Gastrocnemius medialis (tissue), 4 donors: ENCODE results near the gene MMS22L. TPM values are rescaled to one million over a fixed set of nuclear protein-coding genes. Genes with fewer than 3 reads are reported as not detected.
A peak's percentile ranks its signal among the peaks of the same experiment; 100 is the strongest.

Experiments used
- ATAC-seq, 2 donors: fragments of 150-250 bp; one replicate each; pipeline ENCODE4 v1.9.1; 2016
- DNase-seq, 2 donors: peaks; one replicate each; pipeline ENCODE4 v3.0.0-alpha.2; 2019
- H3K27ac ChIP-seq, 4 donors: fragments of 200-600 bp; sonication (generic); 1 replicate in 1 of 4; 2 replicates in 3 of 4; pipeline ENCODE4 v1.5.1; 2016 to 2018; ENCODE audit warnings: mild to moderate bottlenecking in 2 of 4, moderate library complexity in 1 of 4
- H3K27me3 ChIP-seq, 3 donors: fragments of 200-600 bp; sonication (generic) in 2 of 3; 1 replicate in 1 of 3; 2 replicates in 2 of 3; pipeline versions ENCODE4 v1.5.1 to v1.6.0; 2016 to 2019; ENCODE audit warnings: mild to moderate bottlenecking in 1 of 3, moderate library complexity in 1 of 3
- H3K36me3 ChIP-seq, 2 donors: fragments of 200-600 bp; sonication (generic) in 1 of 2; one replicate each; pipeline ENCODE4 v1.5.1; 2017 to 2018
- H3K4me1 ChIP-seq, 2 donors: fragments of 200-600 bp; sonication (generic) in 1 of 2; one replicate each; pipeline ENCODE4 v1.5.1; 2016 to 2017; ENCODE audit warnings: mild to moderate bottlenecking in 2 of 2
- H3K4me3 ChIP-seq, 4 donors: fragments of 200-600 bp; sonication (generic) in 3 of 4; 1 replicate in 1 of 4; 2 replicates in 3 of 4; pipeline ENCODE4 v1.5.1; 2016 to 2019; ENCODE audit warnings: mild to moderate bottlenecking in 2 of 4
- H3K9me3 ChIP-seq, 3 donors: fragments of 200-600 bp; sonication (generic) in 2 of 3; 1 replicate in 1 of 3; 2 replicates in 2 of 3; pipeline ENCODE4 v1.5.1; 2016 to 2019
- POLR2A ChIP-seq, 2 donors: fragments of 450-650 bp; IDR thresholded peaks; one replicate each; pipeline ENCODE4 v1.6.1; 2017; ENCODE audit warnings: antibody characterized with exemption in 2 of 2, mild to moderate bottlenecking in 2 of 2, moderate library complexity in 2 of 2
- in situ Hi-C, 4 donors: fragments of 200-750 bp; cut with MboI; loops; one replicate each; pipeline versions ENCODE4 v1.15.0 to v1.8.0; 2017; ENCODE audit warnings: low sequenced_read_pairs in 4 of 4
- intact Hi-C: fragments of 100-400 bp; cut with DNase I; formaldehyde crosslinking; loops from one replicate; pipeline ENCODE4 v1.15.1; 2023; ENCODE audit warnings: low total_unique reads
- total RNA-seq, 4 donors: library from RNA; depleted of rRNA; stranded (reverse); fragments of >200 nt; gene quantifications; one replicate each; pipeline versions ENCODE4 v1.1.0 to v1.2.3, GENCODE V29; 2016
- TF ChIP-seq, protein P1 (sequence below), 5 experiments: fragments of 450-650 bp in 3 of 5; fragments of 200-600 bp in 2 of 5; sonication (generic) in 2 of 5; IDR thresholded peaks in 4 of 5; conservative IDR thresholded peaks in 1 of 5; 1 replicate in 4 of 5; 2 replicates in 1 of 5; pipeline ENCODE4 v1.5.1; 2016 to 2019; ENCODE audit warnings: antibody characterized with exemption in 5 of 5, mild to moderate bottlenecking in 3 of 5, moderate library complexity in 3 of 5

Gene MMS22L, protein sequence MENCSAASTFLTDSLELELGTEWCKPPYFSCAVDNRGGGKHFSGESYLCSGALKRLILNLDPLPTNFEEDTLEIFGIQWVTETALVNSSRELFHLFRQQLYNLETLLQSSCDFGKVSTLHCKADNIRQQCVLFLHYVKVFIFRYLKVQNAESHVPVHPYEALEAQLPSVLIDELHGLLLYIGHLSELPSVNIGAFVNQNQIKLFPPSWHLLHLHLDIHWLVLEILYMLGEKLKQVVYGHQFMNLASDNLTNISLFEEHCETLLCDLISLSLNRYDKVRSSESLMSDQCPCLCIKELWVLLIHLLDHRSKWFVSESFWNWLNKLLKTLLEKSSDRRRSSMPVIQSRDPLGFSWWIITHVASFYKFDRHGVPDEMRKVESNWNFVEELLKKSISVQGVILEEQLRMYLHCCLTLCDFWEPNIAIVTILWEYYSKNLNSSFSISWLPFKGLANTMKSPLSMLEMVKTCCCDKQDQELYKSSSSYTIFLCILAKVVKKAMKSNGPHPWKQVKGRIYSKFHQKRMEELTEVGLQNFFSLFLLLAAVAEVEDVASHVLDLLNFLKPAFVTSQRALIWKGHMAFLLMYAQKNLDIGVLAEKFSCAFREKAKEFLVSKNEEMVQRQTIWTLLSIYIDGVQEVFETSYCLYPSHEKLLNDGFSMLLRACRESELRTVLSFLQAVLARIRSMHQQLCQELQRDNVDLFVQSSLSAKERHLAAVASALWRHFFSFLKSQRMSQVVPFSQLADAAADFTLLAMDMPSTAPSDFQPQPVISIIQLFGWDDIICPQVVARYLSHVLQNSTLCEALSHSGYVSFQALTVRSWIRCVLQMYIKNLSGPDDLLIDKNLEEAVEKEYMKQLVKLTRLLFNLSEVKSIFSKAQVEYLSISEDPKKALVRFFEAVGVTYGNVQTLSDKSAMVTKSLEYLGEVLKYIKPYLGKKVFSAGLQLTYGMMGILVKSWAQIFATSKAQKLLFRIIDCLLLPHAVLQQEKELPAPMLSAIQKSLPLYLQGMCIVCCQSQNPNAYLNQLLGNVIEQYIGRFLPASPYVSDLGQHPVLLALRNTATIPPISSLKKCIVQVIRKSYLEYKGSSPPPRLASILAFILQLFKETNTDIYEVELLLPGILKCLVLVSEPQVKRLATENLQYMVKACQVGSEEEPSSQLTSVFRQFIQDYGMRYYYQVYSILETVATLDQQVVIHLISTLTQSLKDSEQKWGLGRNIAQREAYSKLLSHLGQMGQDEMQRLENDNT
- total RNA-seq: 1 to 10 TPM in 3 of 4 donors, under 1 TPM in 1; 0.22 to 2.7 (median 2.3) TPM

DNA sequence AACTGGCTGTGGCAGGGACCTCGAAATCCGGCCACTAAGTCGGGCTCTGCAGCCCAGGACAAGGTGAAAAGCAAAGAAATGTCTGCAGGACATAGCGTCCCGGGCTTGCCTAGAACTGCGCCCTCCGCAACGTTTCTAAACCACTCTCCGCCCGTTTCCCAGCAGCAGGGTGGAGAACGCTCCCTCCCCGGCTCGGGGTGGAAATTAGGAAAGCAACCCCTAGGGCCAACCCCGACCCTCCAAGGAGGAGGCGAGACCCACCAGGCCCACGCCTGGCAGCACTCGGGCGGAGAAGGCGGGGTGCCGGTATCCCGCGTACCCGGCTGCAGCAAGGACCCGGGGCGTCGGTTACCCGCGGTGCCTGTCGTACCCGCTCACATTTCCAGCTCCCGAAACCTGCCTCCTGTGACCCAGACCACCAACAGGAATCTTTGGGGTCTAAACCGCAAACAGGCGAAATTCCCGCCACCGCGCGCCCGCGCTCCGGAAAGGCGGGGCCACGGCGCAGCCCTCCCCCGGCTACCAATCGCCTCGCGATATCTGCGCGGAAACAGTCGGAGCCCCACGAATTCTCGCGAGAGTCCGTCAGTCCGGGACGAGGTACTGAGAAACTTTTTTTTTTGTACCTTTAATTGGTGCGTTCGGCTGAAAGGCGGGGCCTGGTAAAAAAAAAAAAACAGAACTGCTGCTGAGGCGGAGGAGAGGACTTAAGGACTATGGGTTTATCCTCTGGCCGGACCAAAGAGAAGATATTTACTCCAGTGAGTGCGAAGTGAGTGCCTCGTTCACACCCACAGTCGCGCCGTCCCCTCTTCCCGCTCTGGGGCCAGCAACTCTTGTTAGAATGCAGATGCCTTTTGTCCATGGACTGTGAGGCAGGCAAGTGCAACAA, at the start of gene MMS22L:
MMS22L (minus strand) TSS at position 491 of the 892 bp plus-strand sequence. CDS start 739 bp downstream, outside the sequence.
- intact Hi-C loops: loop anchor here (5.0 kb wide), 2 partner anchors 386 to 1664 kb away; partner anchors contain the start of genes FBXL4 and NDUFAF4
- H3K36me3 ChIP-seq: no peaks in the 10 kb centered on the region
- in situ Hi-C loops: no loop called here
- peak; percentile 97 to 98 for ATAC-seq
- peak within 1 kb of the TSS; percentile 71 to 99 (median 86) for H3K4me3 ChIP-seq
- peak; percentile 78 to 87 for DNase-seq
- H3K9me3 ChIP-seq: no peaks in the 10 kb centered on the region
- TF ChIP-seq POLR2A (IDR thresholded peaks at IDR 0.05): no peak
- TF ChIP-seq, protein P1, sequence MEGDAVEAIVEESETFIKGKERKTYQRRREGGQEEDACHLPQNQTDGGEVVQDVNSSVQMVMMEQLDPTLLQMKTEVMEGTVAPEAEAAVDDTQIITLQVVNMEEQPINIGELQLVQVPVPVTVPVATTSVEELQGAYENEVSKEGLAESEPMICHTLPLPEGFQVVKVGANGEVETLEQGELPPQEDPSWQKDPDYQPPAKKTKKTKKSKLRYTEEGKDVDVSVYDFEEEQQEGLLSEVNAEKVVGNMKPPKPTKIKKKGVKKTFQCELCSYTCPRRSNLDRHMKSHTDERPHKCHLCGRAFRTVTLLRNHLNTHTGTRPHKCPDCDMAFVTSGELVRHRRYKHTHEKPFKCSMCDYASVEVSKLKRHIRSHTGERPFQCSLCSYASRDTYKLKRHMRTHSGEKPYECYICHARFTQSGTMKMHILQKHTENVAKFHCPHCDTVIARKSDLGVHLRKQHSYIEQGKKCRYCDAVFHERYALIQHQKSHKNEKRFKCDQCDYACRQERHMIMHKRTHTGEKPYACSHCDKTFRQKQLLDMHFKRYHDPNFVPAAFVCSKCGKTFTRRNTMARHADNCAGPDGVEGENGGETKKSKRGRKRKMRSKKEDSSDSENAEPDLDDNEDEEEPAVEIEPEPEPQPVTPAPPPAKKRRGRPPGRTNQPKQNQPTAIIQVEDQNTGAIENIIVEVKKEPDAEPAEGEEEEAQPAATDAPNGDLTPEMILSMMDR (IDR thresholded peaks at IDR 0.05 in 4 of 5, conservative IDR thresholded peaks at IDR 0.05 in 1 of 5): no peak
- H3K27ac ChIP-seq: peak within 1 kb of the TSS; percentile 35 to 71 (median 54)
- no peaks in the 10 kb centered on the region for H3K27me3 ChIP-seq
- peaks cover 3 to 11% of the 10 kb centered on the region in 2 donors for H3K4me1 ChIP-seq

DNA sequence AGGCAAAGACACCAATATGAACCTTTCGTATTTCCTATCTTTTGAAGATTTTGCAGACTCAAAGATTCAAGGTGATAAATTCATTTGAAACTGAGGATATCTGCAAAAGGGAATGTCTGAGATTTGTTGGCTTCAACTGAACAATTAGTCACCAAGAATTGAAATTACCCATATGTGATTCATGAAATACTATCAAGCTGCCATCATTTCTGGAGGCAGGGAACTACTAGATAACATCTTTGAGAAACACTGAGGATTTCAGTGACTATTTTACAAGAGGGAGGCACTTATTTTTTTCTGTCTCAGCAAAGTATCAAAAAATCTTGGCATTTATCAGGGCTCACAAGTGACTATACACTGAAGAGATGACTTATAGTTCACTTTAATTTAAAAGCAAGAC, 39.8 kb upstream of the MMS22L start:
- in situ Hi-C loops: no loop called here
- ATAC-seq: no peak
- no peaks in the 10 kb centered on the region for H3K4me1 ChIP-seq

DNA sequence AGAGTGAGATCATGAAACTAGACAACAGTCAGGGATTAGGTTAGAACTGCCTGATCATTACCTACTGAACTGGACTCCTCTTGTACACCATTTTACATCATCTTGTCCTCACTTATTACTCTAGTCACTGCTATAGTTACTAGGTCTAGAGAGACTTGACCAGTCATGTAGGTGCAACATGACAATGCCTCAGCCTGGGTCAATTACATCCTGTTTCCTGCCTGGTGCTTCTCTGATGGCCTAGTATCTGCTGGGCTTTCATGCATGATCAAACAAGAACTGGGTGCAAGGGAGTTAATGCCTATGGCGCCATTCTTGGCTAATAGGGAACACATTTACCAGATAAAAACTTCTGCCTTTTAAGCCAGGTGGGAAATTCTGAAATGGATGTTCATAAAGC, 39.2 kb upstream of the MMS22L start:
- ATAC-seq: no peak
- intact Hi-C loops (no loop called here), in situ Hi-C loops (no loop called here)
- DNase-seq: no peak
- H3K27ac ChIP-seq: no peak overlapping the region
- no peaks in the 10 kb centered on the region for H3K9me3 ChIP-seq
- no peaks in the 10 kb centered on the region for H3K36me3 ChIP-seq
- H3K27me3 ChIP-seq: no peaks in the 10 kb centered on the region
- no peak overlapping the region for H3K4me3 ChIP-seq
- TF ChIP-seq, protein P1 (IDR thresholded peaks at IDR 0.05 in 4 of 5, conservative IDR thresholded peaks at IDR 0.05 in 1 of 5): no peak
- no peak for TF ChIP-seq POLR2A (IDR thresholded peaks at IDR 0.05)
- no peaks in the 10 kb centered on the region for H3K4me1 ChIP-seq

More for the DNA sequence above, 39.8 kb upstream of the MMS22L start:
- H3K27me3 ChIP-seq: no peaks in the 10 kb centered on the region
- no peaks in the 10 kb centered on the region for H3K36me3 ChIP-seq
- TF ChIP-seq, protein P1 (IDR thresholded peaks at IDR 0.05 in 4 of 5, conservative IDR thresholded peaks at IDR 0.05 in 1 of 5): no peak
- TF ChIP-seq POLR2A (IDR thresholded peaks at IDR 0.05): no peak
- intact Hi-C loops: no loop called here
- H3K27ac ChIP-seq: no peak overlapping the region
- H3K9me3 ChIP-seq: no peaks in the 10 kb centered on the region
- H3K4me3 ChIP-seq: no peak overlapping the region
- no peak for DNase-seq

DNA sequence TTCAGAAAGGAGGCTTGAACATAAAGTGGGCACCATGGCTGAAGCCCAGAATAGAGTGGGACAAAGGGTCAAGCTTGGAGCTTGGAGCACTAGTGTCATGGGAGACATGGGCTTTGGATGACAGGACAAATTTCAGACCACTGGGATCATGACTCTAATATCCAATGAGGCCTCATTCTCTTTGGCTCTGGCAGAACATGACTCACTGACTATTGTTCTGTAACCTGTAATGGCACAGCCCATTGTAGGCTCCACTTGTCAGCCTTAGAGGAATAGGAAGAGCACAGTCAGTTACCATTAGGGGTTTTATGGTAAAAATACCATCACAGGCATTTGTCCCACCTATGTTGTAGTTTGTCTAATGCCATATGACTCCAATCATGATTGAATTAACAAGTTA, 34.0 kb upstream of the MMS22L start:
- DNase-seq (no peak), ATAC-seq (no peak)
- Histone ChIP-seq H3K27me3 (no peaks in the 10 kb centered on the region), H3K27ac (no peak overlapping the region), H3K36me3 (no peaks in the 10 kb centered on the region), H3K4me3 (no peak overlapping the region), H3K9me3 (no peaks in the 10 kb centered on the region), H3K4me1 (no peaks in the 10 kb centered on the region)
- TF ChIP-seq, protein P1 (IDR thresholded peaks at IDR 0.05 in 4 of 5, conservative IDR thresholded peaks at IDR 0.05 in 1 of 5): no peak
- TF ChIP-seq POLR2A (IDR thresholded peaks at IDR 0.05): no peak
- in situ Hi-C loops: no loop called here
- intact Hi-C loops: no loop called here
